IPS-18a (cell line): ENCODE results near the gene UTS2R.
"Not testable (repeated sequence)": the region's sequence is repeated elsewhere in the genome, so short reads cannot be mapped to it uniquely, and the experiment has no call there.

ENCODE experiments used
- H3K27ac ChIP-seq: one replicate; pipeline ENCODE4 v1.5.1; 2013; ENCODE audit warnings: low read length
- H3K27me3 ChIP-seq: one replicate; pipeline ENCODE4 v1.6.1; 2013; ENCODE audit warnings: mild to moderate bottlenecking, low read length; ENCODE audit not compliant: control insufficient read depth, insufficient read depth
- H3K36me3 ChIP-seq: one replicate; pipeline ENCODE4 v1.6.1; 2013; ENCODE audit warnings: low read depth, low read length; ENCODE audit not compliant: control insufficient read depth
- H3K4me1 ChIP-seq: one replicate; pipeline ENCODE4 v1.6.1; 2013; ENCODE audit warnings: low read depth, low read length; ENCODE audit not compliant: control insufficient read depth
- H3K4me3 ChIP-seq: one replicate; pipeline ENCODE4 v1.5.1; 2013; ENCODE audit warnings: low read length
- H3K9ac ChIP-seq: one replicate; pipeline ENCODE4 v1.6.1; 2013; ENCODE audit warnings: mild to moderate bottlenecking, low read length, moderate library complexity
- H3K9me3 ChIP-seq: one replicate; pipeline ENCODE4 v1.6.1; 2013; ENCODE audit warnings: low read depth, low read length; ENCODE audit not compliant: control insufficient read depth

The UTS2R gene

DNA sequence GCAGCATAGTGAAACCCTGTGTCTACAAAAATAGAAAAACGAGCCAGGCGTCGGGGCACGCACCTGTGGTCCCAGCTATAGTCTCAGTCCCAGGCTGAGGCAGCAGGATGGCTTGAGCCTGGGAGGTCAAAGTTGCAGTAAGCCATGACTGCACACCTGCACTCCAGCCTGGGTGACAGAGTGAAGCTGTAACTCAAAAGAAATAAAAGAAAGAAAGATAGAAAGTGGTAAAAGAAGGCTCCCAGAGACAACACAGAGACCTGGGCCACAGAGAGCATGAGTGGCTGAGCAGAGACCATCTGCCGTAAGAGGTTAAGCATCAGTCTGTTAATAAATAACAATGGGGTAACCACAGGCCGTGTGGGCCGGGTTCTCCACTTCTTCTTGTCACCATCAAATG is 31.3 kb downstream of the UTS2R start:
- Histone ChIP-seq H3K27ac (no peak overlapping the region), H3K9ac (no peak overlapping the region), H3K4me3 (no peak overlapping the region)

DNA sequence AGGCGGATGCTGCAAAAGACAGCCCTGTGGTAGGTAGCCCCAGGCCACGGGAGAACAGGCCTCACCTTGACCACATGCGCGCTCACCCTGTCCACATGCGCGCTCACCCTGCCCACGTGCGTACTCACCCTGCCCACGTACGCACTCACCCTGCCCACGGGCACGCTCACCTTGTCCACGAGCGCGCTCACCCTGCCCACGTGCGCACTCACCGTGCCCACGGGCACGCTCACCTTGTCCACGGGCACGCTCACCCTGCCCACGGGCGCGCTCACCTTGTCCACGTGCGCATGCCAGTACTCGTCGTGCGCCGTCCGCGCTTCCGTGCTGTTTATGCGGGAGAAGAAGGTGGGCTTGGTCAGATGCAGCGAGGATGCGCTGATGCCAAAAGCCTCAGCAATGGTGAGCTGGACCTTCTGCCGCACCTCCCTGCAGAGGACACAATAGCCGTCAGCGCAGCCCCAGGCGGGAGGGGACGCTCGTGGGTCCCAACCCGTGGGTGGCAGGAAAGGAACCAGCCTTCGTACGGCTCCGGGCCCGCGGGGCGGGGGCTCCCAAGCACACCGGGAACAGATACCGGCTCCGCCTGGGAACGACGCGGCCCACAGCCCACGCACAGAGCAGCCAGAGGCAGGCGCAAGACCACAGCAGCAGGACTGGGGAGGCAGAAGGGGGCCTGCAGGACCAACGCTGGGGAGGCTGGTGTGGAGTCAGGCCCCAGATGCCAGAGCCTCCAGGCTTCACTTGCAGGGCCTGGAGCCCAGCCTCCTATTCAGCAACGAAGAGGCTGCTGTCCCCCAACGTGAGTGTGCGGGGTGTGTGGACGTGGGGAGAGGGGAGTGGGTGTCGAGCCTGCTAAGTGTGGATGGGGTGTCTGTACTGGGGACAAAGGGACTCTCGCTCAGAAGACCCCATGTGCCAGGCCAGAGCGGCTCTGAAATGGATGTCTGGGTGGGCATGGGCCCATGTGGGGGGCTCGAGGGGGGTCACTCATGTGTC is 32.4 kb downstream of the UTS2R start:
- no peaks in the 10 kb centered on the region for H3K4me1 ChIP-seq
- H3K36me3 ChIP-seq, result no peaks in the 10 kb centered on the region
- H3K27ac ChIP-seq, result no peak overlapping the region
- H3K27me3 ChIP-seq, result no peaks in the 10 kb centered on the region
- H3K4me3 ChIP-seq, result no peak overlapping the region
- H3K9ac ChIP-seq, result no peak overlapping the region
- H3K9me3 ChIP-seq, result no peaks in the 10 kb centered on the region

More for the DNA sequence above, 31.3 kb downstream of the UTS2R start:
- Histone ChIP-seq H3K9me3 (no peaks in the 10 kb centered on the region), H3K4me1 (no peaks in the 10 kb centered on the region), H3K36me3 (no peaks in the 10 kb centered on the region), H3K27me3 (no peaks in the 10 kb centered on the region)

DNA sequence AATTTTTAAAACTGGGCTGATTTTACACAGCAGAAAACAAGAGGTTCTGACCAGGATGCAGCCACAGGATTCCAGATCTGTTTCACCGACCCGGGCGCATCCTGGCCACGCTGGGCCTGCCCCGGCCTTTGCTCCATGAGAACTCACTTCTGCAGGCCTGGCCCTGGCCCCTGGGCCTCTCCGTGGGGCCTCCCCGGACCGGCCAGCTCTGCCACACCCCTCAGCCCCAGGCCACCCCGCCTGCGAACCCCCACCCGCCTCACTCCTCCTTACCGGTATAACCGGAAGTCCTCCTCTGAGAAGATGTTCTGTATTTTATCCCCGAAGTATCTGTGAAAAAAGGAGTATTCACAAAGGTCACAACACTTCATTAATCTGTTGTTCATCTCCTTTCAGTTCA is 33.5 kb downstream of the UTS2R start:
- Histone ChIP-seq H3K4me1 (no peaks in the 10 kb centered on the region), H3K9ac (no peak overlapping the region), H3K9me3 (no peaks in the 10 kb centered on the region), H3K4me3 (no peak overlapping the region), H3K36me3 (no peaks in the 10 kb centered on the region), H3K27me3 (no peaks in the 10 kb centered on the region), H3K27ac (no peak overlapping the region)

DNA sequence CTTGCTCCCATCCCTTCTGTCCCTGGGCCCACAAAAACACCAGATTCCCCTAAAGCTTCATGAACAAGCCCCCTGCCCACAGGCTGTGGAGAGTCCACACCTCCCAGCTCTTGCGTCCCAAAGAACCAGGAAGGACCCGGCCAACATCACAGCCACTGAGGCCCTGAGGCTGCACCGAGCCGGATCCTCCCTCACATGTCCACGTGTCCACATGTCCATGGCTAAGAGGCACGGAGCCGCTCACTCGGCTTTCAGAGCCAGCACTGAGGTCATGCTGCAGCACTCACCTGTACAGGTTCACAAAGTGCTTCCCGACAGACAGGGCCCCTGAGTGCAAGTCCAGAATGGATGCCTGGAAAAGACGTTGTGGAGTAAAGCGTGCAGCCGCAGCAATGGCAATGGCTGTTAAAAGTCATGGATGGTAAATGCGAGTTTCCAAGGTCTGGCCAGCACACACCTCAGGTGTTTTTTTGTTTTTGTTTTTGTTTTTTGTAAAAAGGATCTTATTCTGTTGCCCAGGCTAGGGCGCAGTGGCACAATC is 34.6 kb downstream of the UTS2R start:
- Histone ChIP-seq H3K4me3 (no peak overlapping the region), H3K9me3 (no peaks in the 10 kb centered on the region), H3K4me1 (no peaks in the 10 kb centered on the region), H3K27ac (no peak overlapping the region), H3K27me3 (no peaks in the 10 kb centered on the region), H3K9ac (no peak overlapping the region), H3K36me3 (no peaks in the 10 kb centered on the region)

DNA sequence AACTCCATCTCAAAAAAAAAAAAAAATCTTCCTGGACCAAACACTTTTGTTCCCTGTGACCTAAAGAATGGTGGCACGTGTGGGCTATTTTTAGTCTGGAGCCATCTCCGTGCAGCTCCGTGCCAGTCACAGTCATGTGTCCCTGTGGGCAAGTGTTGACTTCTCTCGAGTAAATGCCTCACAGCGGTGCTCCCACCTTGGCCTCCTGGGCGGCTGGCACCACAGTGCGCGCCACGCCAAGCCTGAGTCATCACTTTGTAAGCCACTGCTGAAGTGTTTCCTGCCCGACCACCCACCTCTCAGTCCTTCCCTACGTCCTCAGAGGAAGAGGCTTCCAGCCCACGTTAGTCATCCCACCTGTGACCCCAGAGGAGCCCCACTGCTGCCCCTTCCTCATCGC is 35.7 kb downstream of the UTS2R start:
- H3K36me3 ChIP-seq, result no peaks in the 10 kb centered on the region
- H3K27ac ChIP-seq, result no peak overlapping the region
- H3K4me1 ChIP-seq, result no peaks in the 10 kb centered on the region
- no peak overlapping the region for H3K9ac ChIP-seq
- no peaks in the 10 kb centered on the region for H3K9me3 ChIP-seq
- H3K4me3 ChIP-seq, result no peak overlapping the region
- H3K27me3 ChIP-seq, result no peaks in the 10 kb centered on the region

DNA sequence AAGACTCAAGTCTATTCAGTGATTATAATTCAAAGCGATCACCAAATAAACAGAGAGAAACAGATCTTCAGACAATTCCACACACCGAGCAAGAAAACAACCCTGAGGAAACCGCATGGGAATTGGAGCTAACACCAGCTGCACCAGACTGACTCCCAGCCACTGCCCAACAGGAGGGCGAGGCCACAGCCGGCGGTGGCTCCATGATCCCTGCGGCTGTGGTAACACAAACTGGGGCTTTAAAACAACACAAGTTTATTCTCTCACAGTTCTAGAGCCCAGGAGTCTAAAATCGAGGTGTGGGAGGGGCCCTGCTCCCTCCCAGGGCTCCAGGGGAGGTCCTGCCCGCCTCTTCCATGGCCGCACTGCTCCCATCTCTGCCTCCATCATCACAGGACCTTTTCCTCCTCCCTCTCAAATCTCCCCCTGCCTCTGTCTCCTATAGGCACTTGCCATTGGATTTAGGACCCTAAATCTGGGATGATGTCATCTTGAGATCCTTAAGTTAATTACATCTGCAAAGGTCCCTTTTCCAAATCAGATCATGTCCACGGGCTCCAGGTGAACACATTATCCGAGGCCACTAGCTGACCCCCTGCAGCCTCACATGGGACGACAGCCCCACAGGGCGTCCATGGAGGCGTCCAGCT is 36.8 kb downstream of the UTS2R start:
- Histone ChIP-seq H3K4me1 (no peaks in the 10 kb centered on the region), H3K9ac (no peak overlapping the region), H3K9me3 (no peaks in the 10 kb centered on the region), H3K27me3 (no peaks in the 10 kb centered on the region), H3K4me3 (no peak overlapping the region), H3K27ac (no peak overlapping the region), H3K36me3 (no peaks in the 10 kb centered on the region)

DNA sequence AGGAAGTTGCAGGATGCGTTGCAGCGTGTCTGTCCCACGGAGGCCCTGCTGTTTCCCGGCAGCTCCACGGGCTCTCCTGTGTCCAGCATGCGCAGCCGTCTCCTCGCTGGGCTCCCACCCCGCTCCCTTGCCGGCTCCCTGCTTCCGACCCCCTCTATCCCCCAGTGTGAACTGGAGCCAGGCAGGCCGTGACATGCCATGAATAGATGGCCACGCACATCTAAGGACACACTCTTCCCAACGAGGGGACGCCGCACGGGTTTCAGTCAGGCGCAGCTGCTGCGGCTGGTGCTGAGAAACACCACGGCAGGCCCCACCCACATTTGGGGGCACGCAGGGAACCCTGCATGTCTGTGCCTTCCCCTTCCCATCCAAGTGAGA is 37.4 kb downstream of the UTS2R start:
- Histone ChIP-seq H3K36me3 (no peaks in the 10 kb centered on the region), H3K27ac (no peak overlapping the region), H3K4me3 (no peak overlapping the region), H3K9ac (no peak overlapping the region), H3K9me3 (no peaks in the 10 kb centered on the region), H3K4me1 (no peaks in the 10 kb centered on the region), H3K27me3 (no peaks in the 10 kb centered on the region)

DNA sequence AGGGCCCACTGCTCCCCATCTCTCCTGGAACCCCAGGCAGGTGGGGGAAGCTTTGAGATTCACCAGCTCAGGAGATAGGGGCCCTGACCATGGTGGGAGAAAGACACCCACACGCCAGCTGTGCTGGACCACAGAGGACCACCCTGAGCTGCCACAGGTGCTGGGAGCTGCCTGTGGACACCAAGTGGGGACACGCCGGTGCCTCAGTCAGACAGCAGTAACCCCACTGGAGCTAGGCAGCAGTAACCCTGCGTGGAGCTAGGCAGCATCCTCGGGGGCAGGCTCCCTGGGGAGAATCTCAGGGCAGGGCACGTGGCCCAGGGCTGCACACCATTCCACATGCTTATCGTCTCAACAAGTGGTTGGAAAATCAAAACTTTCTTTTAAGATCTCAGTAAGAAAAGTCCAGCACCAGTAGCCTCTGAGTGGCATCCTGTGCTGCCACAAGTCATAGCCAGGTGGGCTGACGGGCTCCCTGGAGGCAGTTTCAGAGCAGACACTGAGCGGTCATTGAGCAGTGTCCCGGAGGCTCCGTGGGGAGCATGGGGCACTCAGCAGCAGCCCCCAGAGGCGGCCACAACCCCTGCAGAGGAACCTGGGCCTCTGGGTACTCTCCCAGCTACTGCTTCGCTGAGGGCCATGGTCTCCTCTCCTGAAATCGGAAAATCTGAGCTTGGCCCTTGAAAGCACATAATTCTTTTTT is 38.6 kb downstream of the UTS2R start:
- H3K9ac ChIP-seq, result no peak overlapping the region
- no peaks in the 10 kb centered on the region for H3K4me1 ChIP-seq
- no peak overlapping the region for H3K27ac ChIP-seq
- H3K4me3 ChIP-seq, result no peak overlapping the region
- no peaks in the 10 kb centered on the region for H3K27me3 ChIP-seq
- H3K36me3 ChIP-seq, result no peaks in the 10 kb centered on the region
- no peaks in the 10 kb centered on the region for H3K9me3 ChIP-seq

DNA sequence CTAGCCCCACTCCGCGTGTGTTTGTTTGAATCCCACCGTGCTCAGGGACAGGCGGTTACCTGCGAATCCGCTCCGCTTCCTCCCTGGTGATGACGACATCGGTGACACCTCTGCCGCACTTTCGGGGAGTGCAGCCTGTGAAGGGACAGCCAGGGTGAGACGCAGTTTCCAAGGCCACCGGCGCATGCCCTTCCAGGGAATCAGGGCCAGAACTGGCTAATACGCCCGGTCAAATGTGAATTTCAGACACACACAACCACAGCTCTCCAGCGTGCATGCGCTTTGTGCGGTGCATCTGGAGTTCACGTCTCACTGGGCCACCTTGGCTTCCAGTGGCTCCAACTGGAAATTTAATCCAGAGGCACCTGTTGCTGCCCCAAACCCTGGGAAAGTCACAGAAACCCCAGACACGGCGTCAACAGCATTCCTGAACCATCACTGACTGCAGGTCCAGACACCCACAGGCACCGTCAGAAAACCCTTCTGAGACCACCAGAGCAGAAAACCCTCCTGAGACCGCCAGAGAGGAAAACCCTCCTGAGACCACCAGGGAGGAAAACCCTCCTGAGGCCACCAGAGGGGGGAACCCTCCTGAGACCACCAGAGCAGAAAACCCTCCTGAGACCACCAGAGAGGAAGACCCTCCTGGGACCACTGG is 40.0 kb downstream of the UTS2R start:
- H3K4me3 ChIP-seq, result no peak overlapping the region
- H3K4me1 ChIP-seq, result no peaks in the 10 kb centered on the region

DNA sequence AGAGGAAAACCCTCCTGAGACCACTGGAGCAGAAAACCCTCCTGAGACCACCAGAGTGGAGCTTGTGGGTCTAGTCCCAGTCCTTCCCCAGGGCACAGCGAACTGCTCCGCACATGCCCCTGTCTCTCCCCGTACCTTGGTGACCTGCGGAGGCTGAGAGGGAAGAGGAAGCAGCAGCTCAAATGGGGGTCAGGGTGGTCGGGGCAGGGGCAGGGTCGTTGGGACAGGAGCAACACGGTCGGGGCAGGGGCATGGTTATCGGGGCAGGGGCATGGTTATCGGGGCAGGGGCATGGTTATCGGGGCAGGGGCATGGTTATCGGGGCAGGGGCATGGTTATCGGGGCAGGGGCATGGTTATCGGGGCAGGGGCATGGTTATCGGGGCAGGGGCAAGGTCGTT is 40.5 kb downstream of the UTS2R start:
- H3K9me3 ChIP-seq, H3K4me1 ChIP-seq, H3K27ac ChIP-seq, H3K36me3 ChIP-seq, H3K9ac ChIP-seq, H3K27me3 ChIP-seq, H3K4me3 ChIP-seq: not testable (repeated sequence)

More for the DNA sequence above, 40.0 kb downstream of the UTS2R start:
- H3K36me3 ChIP-seq, result no peaks in the 10 kb centered on the region
- no peaks in the 10 kb centered on the region for H3K9me3 ChIP-seq
- H3K9ac ChIP-seq, result no peak overlapping the region
- no peak overlapping the region for H3K27ac ChIP-seq
- no peaks in the 10 kb centered on the region for H3K27me3 ChIP-seq
